ENCODE results near the gene PRRX2. TPM values are rescaled to one million over a fixed set of nuclear protein-coding genes. Genes with fewer than 3 reads are reported as not detected.

Gene PRRX2
- total and polyA plus RNA-seq, 2 donors (not counting 1 experiment from before 2014, with no cell fraction given) = not detected

- CTCF ChIA-PET = interaction anchor here (0.6 to 0.9 kb wide), 3 partner anchors 16 to 729 kb away, joined by 3 to 4 read pairs (median 3); no protein-coding TSS in a partner anchor
- intact Hi-C loops (cut with micrococcal nuclease) = no loop called here
- no peak overlapping the region for H3K4me2 ChIP-seq (replicated peaks; ENCODE audit: low read depth, low read length, poor library complexity, severe bottlenecking)
- H3K4me3 ChIP-seq (ENCODE audit: control extremely low read depth in 1 of 5, extremely low read depth in 1 of 5, insufficient read depth in 1 of 5, low read depth in 2 of 5, low read length in 4 of 5) = no peak overlapping the region
- Mint-ChIP-seq H3K4me1 (no peaks in the 10 kb centered on the region), H3K4me3 (no peak overlapping the region), H3K27ac (no peak overlapping the region), H3K9me3 (ENCODE audit: insufficient read depth) (no peaks in the 10 kb centered on the region), H3K27me3 (peaks cover 6% of the 10 kb centered on the region)
- ATAC-seq (ENCODE audit: low read depth) (no peak), DNase-seq (no peak)
- POLR2A ChIA-PET = no interaction called here
- no peak overlapping the region for H2AFZ ChIP-seq (ENCODE audit: insufficient read depth, low read depth, low read length, poor library complexity, severe bottlenecking)
- no peaks in the 10 kb centered on the region for H3K79me2 ChIP-seq (ENCODE audit: control insufficient read depth, insufficient read depth, low read length)
- no peaks in the 10 kb centered on the region for H3K27me3 ChIP-seq (replicated peaks in 1 of 4; ENCODE audit: control extremely low read depth in 1 of 4, control insufficient read depth in 3 of 4, insufficient read depth in 4 of 4, low read length in 3 of 4)
- H3K36me3 ChIP-seq (replicated peaks in 1 of 2; ENCODE audit: control extremely low read depth in 1 of 2, control insufficient read depth in 1 of 2, extremely low read depth in 1 of 2, insufficient read depth in 2 of 2, low read length in 1 of 2) = no peaks in the 10 kb centered on the region
- no peaks in the 10 kb centered on the region for H3K4me1 ChIP-seq (ENCODE audit: control insufficient read depth in 2 of 2, insufficient read depth in 2 of 2, low read length in 2 of 2)
- H4K20me1 ChIP-seq (ENCODE audit: control insufficient read depth, insufficient read depth, low read length, poor library complexity, severe bottlenecking) = no peaks in the 10 kb centered on the region
- TF ChIP-seq EZH2 (IDR thresholded peaks at IDR 0.05; ENCODE audit: borderline replicate concordance, insufficient read depth, low read depth, low read length, poor library complexity, severe bottlenecking) = no peak
- TF ChIP-seq, protein P1, sequence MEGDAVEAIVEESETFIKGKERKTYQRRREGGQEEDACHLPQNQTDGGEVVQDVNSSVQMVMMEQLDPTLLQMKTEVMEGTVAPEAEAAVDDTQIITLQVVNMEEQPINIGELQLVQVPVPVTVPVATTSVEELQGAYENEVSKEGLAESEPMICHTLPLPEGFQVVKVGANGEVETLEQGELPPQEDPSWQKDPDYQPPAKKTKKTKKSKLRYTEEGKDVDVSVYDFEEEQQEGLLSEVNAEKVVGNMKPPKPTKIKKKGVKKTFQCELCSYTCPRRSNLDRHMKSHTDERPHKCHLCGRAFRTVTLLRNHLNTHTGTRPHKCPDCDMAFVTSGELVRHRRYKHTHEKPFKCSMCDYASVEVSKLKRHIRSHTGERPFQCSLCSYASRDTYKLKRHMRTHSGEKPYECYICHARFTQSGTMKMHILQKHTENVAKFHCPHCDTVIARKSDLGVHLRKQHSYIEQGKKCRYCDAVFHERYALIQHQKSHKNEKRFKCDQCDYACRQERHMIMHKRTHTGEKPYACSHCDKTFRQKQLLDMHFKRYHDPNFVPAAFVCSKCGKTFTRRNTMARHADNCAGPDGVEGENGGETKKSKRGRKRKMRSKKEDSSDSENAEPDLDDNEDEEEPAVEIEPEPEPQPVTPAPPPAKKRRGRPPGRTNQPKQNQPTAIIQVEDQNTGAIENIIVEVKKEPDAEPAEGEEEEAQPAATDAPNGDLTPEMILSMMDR (IDR thresholded peaks at IDR 0.05) = no peak
- WGBS (ENCODE audit: insufficient coverage) = 100% methylated on average over 4 of the region's 6 CpGs
- H3K27ac ChIP-seq (ENCODE audit: low read length in 2 of 2) = no peak overlapping the region
- H3K9ac ChIP-seq (ENCODE audit: low read length) = no peak overlapping the region
- no peaks in the 10 kb centered on the region for H3K9me3 ChIP-seq (ENCODE audit: control extremely low read depth in 1 of 3, control insufficient read depth in 2 of 3, insufficient read depth in 1 of 3, low read length in 2 of 3)
Observed at GRCh38 chr9:129768486-129768885, 103.0 kb downstream of the PRRX2 start.

DNA sequence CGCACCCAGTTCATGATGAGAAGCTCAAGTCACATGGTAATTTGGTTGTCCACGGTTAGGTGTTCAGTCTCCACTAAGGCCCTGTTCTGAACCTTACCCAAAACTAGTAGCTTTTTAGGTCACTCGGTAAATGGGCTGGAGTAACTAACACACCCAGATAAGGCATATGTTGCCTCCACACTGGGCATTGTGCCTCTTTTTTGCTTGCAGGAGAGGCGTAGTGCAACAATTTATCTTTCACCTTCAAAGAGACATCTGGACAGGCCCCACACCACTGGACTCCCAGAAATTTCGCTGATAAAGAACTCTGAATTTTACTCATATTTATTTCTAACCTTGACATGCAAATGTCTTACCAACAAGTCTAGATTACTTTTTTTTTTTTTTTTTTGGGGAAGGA, 104.2 kb downstream of the PRRX2 start:
- H3K4me3 ChIP-seq (ENCODE audit: control extremely low read depth in 1 of 5, extremely low read depth in 1 of 5, insufficient read depth in 1 of 5, low read depth in 2 of 5, low read length in 4 of 5) = no peak overlapping the region
- H3K9me3 ChIP-seq (ENCODE audit: control extremely low read depth in 1 of 3, control insufficient read depth in 2 of 3, insufficient read depth in 1 of 3, low read length in 2 of 3) = no peaks in the 10 kb centered on the region
- Mint-ChIP-seq H3K27ac (no peak overlapping the region), H3K9me3 (ENCODE audit: insufficient read depth) (no peaks in the 10 kb centered on the region), H3K4me1 (no peaks in the 10 kb centered on the region), H3K4me3 (no peak overlapping the region), H3K27me3 (peaks cover 10% of the 10 kb centered on the region)
- H2AFZ ChIP-seq (ENCODE audit: insufficient read depth, low read depth, low read length, poor library complexity, severe bottlenecking) = no peak overlapping the region
- no peak overlapping the region for H3K9ac ChIP-seq (ENCODE audit: low read length)
- CTCF ChIA-PET = no interaction called here
- H3K27me3 ChIP-seq (replicated peaks in 1 of 4; ENCODE audit: control extremely low read depth in 1 of 4, control insufficient read depth in 3 of 4, insufficient read depth in 4 of 4, low read length in 3 of 4) = peaks cover 0 to 4% (median 1%) of the 10 kb centered on the region in 4 experiments
- no peaks in the 10 kb centered on the region for H3K4me1 ChIP-seq (ENCODE audit: control insufficient read depth in 2 of 2, insufficient read depth in 2 of 2, low read length in 2 of 2)
- no peaks in the 10 kb centered on the region for H3K79me2 ChIP-seq (ENCODE audit: control insufficient read depth, insufficient read depth, low read length)
- H3K4me2 ChIP-seq (replicated peaks; ENCODE audit: low read depth, low read length, poor library complexity, severe bottlenecking) = no peak overlapping the region
- DNase-seq = no peak
- TF ChIP-seq, protein P1 (IDR thresholded peaks at IDR 0.05) = no peak
- no peak for TF ChIP-seq EZH2 (IDR thresholded peaks at IDR 0.05; ENCODE audit: borderline replicate concordance, insufficient read depth, low read depth, low read length, poor library complexity, severe bottlenecking)
- no peak overlapping the region for H3K27ac ChIP-seq (ENCODE audit: low read length in 2 of 2)
- POLR2A ChIA-PET = interaction anchor here (0.6 kb wide), 1 partner anchor 592 kb away, joined by 3 read pairs; no protein-coding TSS in a partner anchor
- 87% methylated on average over 5 of the region's 5 CpGs for WGBS (ENCODE audit: insufficient coverage)
- H4K20me1 ChIP-seq (ENCODE audit: control insufficient read depth, insufficient read depth, low read length, poor library complexity, severe bottlenecking) = no peaks in the 10 kb centered on the region
- no peak for ATAC-seq (ENCODE audit: low read depth)
- no peaks in the 10 kb centered on the region for H3K36me3 ChIP-seq (replicated peaks in 1 of 2; ENCODE audit: control extremely low read depth in 1 of 2, control insufficient read depth in 1 of 2, extremely low read depth in 1 of 2, insufficient read depth in 2 of 2, low read length in 1 of 2)
- intact Hi-C loops (cut with micrococcal nuclease) = no loop called here
